ENCODE measurements around the gene F12.
"Not testable (repeated sequence)": the region's sequence is repeated elsewhere in the genome, so short reads cannot be mapped to it uniquely, and the experiment has no call there.

The F12 gene

GRCh38 chr5:177376107-177376506 is 33.3 kb downstream of the F12 start:
- no peak overlapping the region for H3K4me3 ChIP-seq
- H3K27ac ChIP-seq = no peak overlapping the region

- peak overlapping the region in 2 of 21 experiments; percentile 86 to 88 for H3K27ac ChIP-seq
Observed at GRCh38 chr5:177375516-177375915, 33.8 kb downstream of the F12 start.

GRCh38 chr5:177374211-177374610 is 35.2 kb downstream of the F12 start:
- Histone ChIP-seq H3K27ac (peak overlapping the region in 13 of 21 experiments; percentile 32 to 88 (median 75)), H3K4me3 (no peak overlapping the region)

More at GRCh38 chr5:177375516-177375915, 33.8 kb downstream of the F12 start:
- not testable (repeated sequence) for H3K4me3 ChIP-seq

- H3K27ac ChIP-seq = peak overlapping the region in 18 of 21 experiments; percentile 32 to 88 (median 71)
Observed at GRCh38 chr5:177373806-177374205, 35.6 kb downstream of the F12 start.

GRCh38 chr5:177372910-177373309 is 36.5 kb downstream of the F12 start:
- no peak overlapping the region for H3K4me3 ChIP-seq
- peak overlapping the region in 14 of 21 experiments; percentile 23 to 88 (median 74) for H3K27ac ChIP-seq

More at GRCh38 chr5:177373806-177374205, 35.6 kb downstream of the F12 start:
- H3K4me3 ChIP-seq = no peak overlapping the region

- H3K27ac ChIP-seq = peak overlapping the region in 18 of 21 experiments; percentile 6 to 88 (median 76)
Observed at GRCh38 chr5:177372034-177372896, 37.1 kb downstream of the F12 start.

GRCh38 chr5:177371120-177372033 is 38.0 kb downstream of the F12 start:
- peak overlapping the region in 19 of 21 experiments; percentile 6 to 88 (median 75) for H3K27ac ChIP-seq
- H3K4me3 ChIP-seq = peak overlapping the region; percentile 22 to 42 (median 32)

More at GRCh38 chr5:177372034-177372896, 37.1 kb downstream of the F12 start:
- peak overlapping the region in 4 of 7 experiments; percentile 23 to 42 (median 36) for H3K4me3 ChIP-seq

GRCh38 chr5:177370488-177371119 is 38.8 kb downstream of the F12 start:
- peak overlapping the region; percentile 22 to 42 (median 32) for H3K4me3 ChIP-seq
- peak overlapping the region in 12 of 21 experiments; percentile 11 to 86 (median 76) for H3K27ac ChIP-seq

GRCh38 chr5:177369645-177370440 is 39.5 kb downstream of the F12 start:
- Histone ChIP-seq H3K27ac (peak overlapping the region in 5 of 21 experiments; percentile 17 to 86 (median 83)), H3K4me3 (no peak overlapping the region)

GRCh38 chr5:177368869-177369644 is 40.3 kb downstream of the F12 start:
- Histone ChIP-seq H3K27ac (peak overlapping the region in 5 of 21 experiments; percentile 17 to 86 (median 39)), H3K4me3 (no peak overlapping the region)

GRCh38 chr5:177367981-177368868 is 41.1 kb downstream of the F12 start:
- Histone ChIP-seq H3K4me3 (no peak overlapping the region), H3K27ac (peak overlapping the region in 3 of 21 experiments; percentile 39 to 86 (median 86))

- H3K4me3 ChIP-seq = peak overlapping the region; percentile 12 to 37 (median 24)
- H3K27ac ChIP-seq = peak overlapping the region in 7 of 21 experiments; percentile 32 to 86 (median 82)
Observed at GRCh38 chr5:177367323-177367848, 42.0 kb downstream of the F12 start.

- Histone ChIP-seq H3K4me3 (peak overlapping the region; percentile 12 to 37 (median 24)), H3K27ac (peak overlapping the region in 17 of 21 experiments; percentile 28 to 86 (median 70))
Observed at GRCh38 chr5:177366528-177367322, 42.6 kb downstream of the F12 start.

GRCh38 chr5:177365845-177366527 is 43.4 kb downstream of the F12 start:
- H3K4me3 ChIP-seq = no peak overlapping the region
- peak overlapping the region in 16 of 21 experiments; percentile 32 to 86 (median 70) for H3K27ac ChIP-seq
